CD4-positive, alpha-beta T cell treated with Interleukin-1 beta for 1 hour (primary cell): ENCODE results near the gene IP6K3.
A peak's percentile ranks its signal among the peaks of the same experiment; 100 is the strongest.

Source experiments
- DNase-seq, 2 donors: peaks; one replicate each; pipeline ENCODE4 v3.0.0-alpha.2; 2020 to 2022

The IP6K3 gene

DNA sequence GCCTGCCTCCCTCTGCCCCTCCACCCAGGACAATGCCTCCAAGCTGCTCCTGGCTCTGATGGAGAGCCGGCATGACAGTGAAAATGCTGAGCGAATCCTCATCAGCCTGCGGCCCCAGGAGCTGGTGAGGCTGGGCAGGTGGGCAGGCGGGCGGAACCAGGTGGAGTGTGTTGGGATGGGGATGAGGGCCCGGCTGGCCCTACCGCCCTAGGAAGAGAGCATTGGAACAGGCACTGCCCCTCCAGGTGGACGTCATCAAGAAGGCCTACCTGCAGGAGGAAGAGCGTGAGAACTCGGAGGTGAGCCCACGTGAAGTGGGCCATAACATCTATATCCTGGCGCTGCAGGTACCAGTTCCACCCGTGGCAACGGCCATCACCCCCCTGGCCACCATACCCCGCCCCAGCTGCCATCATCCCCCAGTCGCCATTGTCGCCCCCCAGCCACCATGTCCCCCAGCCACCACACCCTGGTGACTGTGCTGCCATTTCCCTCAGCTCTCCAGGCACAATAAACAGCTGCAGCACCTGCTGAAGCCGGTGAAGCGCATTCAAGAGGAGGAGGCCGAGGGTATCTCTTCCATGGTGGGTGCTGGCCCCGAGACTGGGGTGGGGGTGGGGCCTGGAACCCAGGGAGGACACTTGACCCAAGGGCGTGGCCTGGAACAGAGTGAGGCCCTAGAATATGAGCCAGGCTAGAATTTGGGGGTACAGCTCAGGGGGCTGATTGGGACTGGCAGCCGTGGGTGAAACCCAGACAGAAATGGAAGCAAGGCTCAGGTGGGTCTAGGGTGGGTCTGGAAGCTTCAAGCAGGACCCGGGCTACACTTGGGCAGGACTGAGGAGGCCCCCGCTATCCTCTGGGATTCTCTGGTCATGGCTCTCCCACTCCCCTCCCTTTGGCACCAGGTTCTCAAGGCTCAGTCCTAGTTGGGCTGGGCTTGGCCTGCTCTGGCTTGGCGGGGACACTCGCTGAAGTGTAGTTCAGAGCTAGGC, 59.4 kb downstream of the IP6K3 start:
- DNase-seq = no peak

GRCh38 chr6:33686225-33686924, 60.3 kb downstream of the IP6K3 start:
- no peak for DNase-seq

GRCh38 chr6:33685411-33686224, 61.1 kb downstream of the IP6K3 start:
- no peak for DNase-seq

DNA sequence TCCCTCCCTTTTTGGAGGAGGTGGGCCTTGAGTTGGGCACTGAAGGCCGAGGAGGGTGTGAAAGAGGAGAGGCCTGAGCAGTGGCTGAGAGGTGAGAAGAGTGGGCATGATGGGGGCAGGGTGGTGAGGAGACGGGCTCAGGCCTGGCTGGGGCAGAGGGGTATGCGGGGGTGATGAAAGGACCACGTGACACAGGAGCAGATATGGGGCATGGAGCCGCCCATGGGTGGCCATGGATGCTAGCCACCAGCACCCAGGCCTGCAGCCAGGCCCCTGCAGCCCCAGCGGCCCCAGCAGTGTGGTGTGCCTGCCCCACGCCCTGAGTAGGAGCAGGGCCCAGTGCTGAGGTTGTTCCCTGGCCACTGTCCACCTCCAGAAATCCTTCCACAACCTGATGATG, 61.7 kb downstream of the IP6K3 start:
- no peak for DNase-seq

DNA sequence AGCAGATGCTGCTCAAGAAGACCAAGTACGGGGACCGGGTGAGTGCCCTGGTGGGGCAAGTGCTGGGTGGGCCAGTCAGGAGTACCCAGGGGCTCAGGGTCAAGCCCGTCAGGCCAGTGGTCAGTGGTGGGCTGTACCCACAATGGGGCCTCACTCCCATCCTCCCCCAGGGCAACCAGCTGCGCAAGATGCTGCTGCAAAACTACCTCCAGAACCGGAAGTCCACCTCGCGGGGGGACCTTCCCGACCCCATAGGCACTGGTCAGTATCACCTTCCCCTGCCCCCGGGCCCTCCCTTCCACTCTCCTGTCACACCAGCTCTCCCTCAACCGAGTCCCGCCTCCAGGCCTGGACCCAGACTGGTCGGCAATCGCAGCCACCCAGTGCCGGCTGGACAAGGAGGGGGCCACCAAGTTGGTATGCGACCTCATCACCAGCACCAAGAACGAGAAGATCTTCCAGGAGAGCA, 62.2 kb downstream of the IP6K3 start:
- no peak for DNase-seq

DNA sequence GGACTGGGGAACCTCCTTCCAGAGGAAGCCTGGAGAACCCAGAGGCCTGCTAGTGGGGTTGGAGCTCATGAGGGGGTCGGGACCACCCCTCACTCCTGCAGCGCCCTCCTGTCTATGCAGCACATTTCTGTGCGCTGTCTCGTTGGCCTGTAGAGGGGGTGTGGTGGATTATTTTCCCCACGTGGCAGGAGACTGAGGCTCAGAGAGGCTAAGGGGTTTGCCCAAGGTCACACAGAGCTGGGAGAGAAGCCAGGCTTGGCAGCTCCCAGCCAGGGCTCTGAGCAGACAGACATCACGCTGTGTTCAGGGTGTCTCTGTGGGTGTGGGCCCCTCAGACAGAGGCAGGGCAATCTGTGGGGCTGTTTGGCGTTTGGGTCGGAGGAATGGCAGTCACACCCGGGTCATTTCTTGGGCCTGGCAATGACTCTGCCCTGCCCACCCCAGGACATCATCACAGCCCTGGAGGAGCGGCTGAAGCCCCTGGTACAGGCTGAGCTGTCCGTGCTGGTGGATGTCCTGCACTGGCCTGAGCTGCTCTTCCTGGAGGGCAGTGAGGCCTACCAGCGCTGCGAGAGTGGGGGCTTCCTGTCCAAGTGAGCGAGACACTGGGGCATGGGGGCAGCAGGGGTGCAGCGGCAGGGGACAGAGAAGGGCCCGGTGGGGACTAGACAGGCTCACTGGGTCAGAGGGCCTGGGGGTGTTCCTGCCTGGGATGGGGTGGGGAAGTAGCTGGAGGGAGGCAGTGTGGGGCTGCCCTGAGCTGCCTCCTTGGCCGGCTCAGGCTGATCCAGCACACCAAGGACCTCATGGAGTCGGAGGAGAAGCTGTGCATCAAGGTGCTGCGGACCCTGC, 62.9 kb downstream of the IP6K3 start:
- no peak for DNase-seq

GRCh38 chr6:33683051-33683571, 63.6 kb downstream of the IP6K3 start:
- DNase-seq = peak in 1 of 2 donors; percentile 18

GRCh38 chr6:33682341-33682740, 64.4 kb downstream of the IP6K3 start:
- no peak for DNase-seq

DNA sequence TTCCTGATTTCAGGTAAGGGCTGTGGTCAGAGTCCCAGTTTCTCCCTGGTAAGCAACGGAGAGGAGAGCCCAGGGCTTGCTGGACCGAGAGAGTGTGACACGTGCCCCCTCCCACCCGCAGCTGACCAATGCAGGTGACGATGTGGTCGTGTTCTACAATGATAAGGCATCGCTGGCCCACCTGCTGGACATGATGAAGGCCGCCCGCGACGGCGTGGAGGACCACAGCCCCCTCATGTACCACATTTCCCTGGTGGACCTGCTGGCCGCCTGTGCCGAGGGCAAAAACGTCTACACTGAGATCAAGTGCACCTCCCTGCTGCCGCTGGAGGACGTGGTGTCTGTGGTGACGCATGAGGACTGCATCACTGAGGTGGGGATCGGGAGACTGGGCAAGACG, 66.9 kb downstream of the IP6K3 start:
- DNase-seq = no peak

GRCh38 chr6:33678932-33679490, 67.7 kb downstream of the IP6K3 start:
- DNase-seq = no peak

DNA sequence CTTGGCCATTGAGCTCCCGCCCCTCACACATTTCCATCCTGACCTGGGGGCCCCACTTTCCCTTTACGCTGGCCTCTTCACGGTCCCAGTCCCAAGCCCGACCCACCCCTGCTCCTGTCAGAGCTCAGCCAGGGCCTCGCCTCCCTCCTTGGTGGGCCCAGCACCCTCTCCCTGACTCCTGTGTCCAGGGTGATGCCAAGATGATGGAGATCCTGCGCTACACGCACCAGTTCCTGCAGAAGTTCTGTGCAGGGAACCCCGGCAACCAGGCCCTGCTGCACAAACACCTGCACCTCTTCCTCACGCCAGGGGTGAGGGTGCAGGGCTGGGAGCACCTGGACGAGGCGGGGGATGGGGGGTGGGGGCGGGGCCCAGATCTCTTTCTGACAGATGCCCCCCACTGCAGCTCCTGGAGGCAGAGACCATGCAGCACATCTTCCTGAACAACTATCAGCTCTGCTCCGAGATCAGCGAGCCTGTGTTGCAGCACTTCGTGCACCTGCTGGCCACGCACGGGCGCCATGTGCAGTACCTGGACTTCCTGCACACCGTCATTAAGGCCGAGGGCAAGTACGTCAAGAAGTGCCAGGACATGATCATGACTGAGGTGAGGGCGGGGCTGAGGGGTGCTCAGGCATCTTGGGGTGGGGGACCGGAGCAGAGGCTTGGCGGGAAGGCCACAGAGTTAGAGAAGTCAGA, 68.3 kb downstream of the IP6K3 start:
- no peak for DNase-seq

- DNase-seq = no peak
Observed at GRCh38 chr6:33677689-33678088, 69.0 kb downstream of the IP6K3 start.

GRCh38 chr6:33677143-33677660, 69.5 kb downstream of the IP6K3 start:
- no peak for DNase-seq

- no peak for DNase-seq
Observed at GRCh38 chr6:33676416-33677142, 70.1 kb downstream of the IP6K3 start.

- no peak for DNase-seq
Observed at GRCh38 chr6:33675968-33676367, 70.7 kb downstream of the IP6K3 start.

DNA sequence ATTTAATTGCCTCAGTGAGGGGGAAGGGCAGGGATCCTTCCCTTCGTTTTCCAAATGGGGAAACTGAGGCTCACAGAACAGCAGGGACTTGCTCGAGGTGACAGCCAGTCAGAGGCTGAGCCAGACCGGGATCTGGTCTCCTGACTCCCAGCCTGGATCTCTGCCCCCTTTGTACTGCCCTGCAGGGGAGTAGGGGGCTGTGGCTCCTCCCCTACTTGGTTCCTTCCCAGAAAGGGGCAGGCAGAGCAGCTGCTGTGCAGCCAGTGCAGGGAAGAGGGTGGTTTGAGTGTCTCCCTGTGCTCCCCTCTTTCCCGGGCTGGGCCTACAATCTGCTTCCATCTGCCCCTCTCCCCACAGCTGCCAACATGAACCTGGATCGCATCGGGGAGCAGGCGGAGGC, 72.9 kb downstream of the IP6K3 start:
- no peak for DNase-seq

GRCh38 chr6:33672808-33673207, 73.9 kb downstream of the IP6K3 start:
- DNase-seq = peak in 1 of 2 donors; percentile 6

- DNase-seq = no peak
Observed at GRCh38 chr6:33671744-33672072, 75.0 kb downstream of the IP6K3 start.
